ENCODE measurements around the gene MRPL4.
"Not testable (repeated sequence)": the region's sequence is repeated elsewhere in the genome, so short reads cannot be mapped to it uniquely, and the experiment has no call there.

The MRPL4 gene

DNA sequence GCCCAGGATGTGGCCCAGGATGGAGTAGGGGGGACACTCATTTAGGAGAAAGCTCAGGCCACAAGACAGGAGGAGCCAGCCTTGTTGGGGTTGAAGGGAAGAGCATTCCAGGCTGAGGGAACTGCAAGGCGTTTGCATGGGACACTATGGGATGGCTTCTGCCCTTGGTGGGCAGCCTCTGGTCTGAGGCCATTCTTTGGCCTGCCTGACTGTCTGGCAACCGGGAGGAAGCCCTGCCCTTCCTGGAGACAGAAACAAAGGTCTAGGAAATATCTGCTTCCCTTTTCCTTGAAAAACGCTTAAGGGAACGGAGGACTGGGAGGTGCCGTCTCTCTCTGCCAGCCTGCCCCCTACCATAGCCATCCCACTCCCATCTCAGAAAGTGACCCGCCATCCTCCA is 16.1 kb downstream of the MRPL4 start:
- no peak for DNase-seq

DNA sequence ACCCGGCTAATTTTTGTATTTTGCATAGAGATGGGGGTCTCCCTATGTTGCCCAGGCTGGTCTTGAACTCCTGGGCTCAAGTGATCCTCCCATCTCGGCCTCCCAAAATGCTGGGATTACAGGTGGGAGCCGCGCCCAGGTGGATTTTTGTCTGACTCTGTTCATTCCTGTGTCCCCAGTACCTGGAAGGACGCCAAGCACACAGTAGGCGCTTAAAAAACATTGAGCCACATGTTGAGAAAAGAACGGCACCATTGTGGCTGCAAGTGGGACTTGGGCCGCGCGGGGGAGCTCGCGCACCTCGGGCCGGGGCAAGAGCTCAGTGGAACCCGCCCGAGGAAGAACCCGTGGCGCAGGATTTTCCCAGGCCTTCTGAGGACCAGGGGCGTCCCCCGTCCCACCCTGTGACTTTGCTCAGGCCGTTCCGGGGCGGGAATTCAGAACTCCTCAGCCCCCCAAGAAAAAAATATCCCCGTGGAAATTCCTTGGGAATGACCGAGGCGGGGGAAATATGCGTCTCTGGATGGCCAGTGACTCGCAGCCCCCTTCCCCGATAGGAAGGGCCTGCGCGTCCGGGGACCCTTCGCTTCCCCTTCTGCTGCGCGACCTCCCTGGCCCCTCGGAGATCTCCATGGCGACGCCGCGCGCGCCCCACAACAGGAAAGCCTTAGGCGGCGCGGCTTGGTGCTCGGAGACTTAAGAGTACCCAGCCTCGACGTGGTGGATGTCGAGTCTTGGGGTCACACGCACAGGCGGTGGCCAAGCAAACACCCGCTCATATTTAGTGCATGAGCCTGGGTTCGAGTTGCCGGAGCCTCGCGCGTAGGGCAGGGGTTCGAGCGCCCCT is 17.5 kb downstream of the MRPL4 start:
- DNase-seq, result peak; percentile 87

DNA sequence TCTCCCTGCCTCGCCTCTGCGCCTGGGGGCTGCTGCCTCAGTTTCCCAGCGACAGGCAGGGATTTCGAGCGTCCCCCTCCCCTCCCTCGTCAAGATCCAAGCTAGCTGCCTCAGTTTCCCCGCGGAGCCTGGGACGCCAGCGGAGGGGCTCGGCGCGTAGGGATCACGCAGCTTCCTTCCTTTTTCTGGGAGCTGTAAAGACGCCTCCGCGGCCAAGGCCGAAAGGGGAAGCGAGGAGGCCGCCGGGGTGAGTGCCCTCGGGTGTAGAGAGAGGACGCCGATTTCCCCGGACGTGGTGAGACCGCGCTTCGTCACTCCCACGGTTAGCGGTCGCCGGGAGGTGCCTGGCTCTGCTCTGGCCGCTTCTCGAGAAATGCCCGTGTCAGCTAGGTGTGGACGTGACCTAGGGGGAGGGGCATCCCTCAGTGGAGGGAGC is 18.2 kb downstream of the MRPL4 start:
- DNase-seq, result peak; percentile 53

DNA sequence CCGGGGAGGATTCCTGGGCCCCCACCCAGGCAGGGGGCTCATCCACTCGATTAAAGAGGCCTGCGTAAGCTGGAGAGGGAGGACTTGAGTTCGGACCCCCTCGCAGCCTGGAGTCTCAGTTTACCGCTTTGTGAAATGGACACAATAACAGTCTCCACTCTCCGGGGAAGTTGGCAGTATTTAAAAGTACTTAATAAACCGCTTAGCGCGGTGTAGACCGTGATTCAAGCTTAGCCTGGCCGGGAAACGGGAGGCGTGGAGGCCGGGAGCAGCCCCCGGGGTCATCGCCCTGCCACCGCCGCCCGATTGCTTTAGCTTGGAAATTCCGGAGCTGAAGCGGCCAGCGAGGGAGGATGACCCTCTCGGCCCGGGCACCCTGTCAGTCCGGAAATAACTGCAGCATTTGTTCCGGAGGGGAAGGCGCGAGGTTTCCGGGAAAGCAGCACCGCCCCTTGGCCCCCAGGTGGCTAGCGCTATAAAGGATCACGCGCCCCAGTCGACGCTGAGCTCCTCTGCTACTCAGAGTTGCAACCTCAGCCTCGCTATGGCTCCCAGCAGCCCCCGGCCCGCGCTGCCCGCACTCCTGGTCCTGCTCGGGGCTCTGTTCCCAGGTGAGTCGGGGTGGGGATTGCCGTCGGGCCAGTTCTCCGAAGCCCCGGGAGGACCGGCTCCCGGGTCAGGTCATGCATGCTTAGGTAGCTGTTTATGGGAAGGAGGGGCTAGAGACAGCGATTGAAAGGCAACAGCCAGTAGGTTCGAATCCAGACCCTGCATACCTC is 18.8 kb downstream of the MRPL4 start, which contains the start of gene ICAM1:
Gene ICAM1, plus strand, starts transcription at position 505 of the 779 bp plus-strand sequence. Its CDS starts 40 bp downstream, at position 545.
- peak; percentile 60 for DNase-seq

DNA sequence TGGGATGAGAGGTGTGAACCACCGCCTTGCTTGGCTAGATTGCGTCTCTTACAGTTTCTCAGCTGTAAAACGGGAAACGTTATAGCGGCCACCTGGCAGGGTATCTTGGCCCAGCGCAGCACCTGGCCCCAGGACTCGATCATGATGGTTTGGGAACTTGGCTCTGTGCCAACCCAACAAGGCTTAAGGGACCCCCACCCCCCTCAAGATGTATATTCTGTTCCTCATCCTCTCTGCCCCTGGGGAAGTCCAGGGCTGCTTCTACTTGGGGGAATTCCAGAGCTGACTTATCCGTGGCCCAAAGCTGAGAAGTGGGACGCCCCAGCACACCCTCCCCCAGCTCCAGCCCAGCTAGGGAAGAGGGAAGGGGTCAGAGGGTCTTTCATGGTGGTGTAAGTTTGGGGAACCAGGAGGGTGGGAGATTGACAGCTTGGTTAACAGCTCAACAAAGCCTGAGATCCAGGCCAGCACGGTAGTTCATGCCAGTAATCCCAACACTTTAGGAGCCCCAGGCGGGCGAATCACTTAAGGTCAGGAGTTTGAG is 19.6 kb downstream of the MRPL4 start:
- DNase-seq, result no peak

DNA sequence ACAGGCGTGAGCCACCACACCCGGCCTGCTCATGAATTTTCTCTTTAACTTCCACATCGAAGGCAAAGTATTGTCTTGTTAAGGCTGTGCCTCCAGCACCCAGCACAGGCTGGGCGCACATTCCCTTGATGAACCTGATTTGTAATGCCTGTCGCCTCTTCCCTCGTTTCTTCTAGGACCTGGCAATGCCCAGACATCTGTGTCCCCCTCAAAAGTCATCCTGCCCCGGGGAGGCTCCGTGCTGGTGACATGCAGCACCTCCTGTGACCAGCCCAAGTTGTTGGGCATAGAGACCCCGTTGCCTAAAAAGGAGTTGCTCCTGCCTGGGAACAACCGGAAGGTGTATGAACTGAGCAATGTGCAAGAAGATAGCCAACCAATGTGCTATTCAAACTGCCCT is 22.6 kb downstream of the MRPL4 start:
- no peak for DNase-seq

DNA sequence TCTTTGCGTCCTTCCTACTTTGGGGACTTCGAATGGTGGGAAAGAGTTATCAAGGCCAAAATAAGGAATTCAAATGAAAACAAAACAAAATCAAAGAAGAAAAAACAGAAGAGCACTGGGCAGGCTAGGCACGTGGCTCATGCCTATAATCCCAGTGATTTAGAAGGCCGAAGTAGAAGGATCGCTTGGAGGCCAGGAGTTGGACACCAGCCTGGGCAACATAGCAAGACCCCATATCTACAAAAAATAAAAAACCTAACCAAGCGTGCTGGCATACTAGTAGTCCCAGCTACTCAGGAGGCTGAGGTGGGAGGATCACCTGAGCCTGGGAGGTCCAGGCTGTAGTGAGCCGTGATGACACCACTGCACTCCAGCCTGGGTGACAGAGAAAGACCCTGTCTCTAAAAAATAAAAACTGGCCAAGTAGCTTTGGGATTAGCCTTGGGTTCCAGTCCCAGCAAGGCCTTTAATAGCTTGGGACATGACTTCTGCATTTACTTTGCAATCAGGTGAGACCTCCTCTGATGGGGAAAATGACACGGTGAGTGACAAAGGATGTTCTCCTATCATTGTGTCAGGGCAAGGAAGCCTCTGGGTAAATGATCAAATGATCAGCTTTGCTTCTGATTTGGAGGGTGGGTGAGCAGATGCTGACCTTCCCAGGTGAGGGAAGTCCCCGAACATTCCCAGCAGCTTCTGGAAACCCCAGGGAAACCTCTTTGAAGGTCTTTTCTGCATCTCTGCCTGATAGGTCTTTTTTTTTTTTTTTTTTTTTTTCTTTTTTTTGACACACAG is 26.0 kb downstream of the MRPL4 start:
- DNase-seq, result no peak

DNA sequence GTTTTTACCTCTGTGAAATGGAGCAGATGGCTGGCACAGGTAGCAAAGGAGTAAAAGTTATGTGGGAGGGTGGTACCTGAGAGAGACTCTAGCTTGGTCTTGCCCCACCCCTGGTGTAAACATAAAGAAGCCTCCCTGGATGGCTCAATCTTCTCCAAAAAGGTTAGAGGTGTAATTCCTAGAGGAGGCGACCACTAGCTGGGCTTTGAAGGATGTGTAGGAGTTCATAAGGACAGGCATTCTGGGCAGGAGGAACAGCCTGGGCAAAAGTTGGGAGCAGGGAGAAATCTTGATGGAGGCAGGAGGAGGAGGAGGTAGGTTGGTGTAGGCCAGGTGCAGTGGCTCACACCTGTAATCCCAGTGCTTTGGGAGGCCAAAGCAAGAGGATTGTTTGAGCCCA is 26.9 kb downstream of the MRPL4 start:
- DNase-seq, result no peak

DNA sequence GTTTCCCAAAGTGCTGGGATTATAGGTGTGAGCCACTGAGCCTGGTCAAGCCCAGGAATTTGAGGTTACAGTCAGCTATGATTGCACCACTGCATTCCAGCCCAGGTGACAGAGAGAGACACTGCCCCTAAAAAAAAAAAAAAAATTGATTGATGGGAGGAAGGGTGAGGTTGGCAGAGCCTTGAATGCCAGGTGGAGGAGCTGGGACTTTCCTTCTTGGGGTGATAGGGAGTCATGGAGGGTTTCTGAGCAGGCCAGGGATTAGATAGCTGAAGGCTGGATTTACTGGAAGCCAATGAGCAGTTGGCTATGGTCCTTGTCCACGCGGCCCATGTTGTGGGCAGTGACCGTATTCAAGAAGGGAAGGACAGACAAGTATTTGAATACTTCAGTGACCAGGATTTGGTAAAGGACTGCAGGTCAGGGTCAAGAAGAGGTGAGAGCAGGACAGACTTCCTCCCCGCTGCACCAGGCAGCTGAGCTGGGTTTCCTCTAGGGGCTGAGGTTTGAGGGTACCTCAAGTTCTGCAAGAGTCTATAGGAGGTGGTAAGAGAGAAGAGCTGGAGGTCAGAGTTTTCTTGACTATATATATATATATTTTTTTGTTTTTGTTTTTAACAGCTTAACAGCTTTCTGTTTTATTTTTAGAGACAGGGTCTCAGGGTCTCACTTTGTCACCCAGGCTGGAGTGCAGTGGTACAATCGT is 27.9 kb downstream of the MRPL4 start:
- no peak for DNase-seq

DNA sequence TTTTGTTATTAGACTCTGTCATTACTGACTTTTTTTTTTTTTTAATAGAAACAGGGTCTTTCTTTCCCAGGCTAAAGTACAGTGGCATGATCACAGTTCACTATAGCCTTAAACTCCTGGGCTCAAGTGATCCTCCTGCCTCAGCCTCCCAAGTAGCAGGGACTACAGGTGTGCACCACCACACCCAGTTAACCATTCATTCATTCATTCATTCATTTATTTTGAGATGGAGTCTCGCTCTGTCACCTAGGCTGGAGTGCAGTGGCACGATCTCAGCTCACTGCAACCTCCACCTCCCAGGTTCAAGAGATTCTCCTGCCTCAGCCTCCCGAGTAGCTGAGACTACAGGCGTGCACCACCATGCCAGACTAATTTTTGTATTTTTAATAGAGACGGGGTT is 30.0 kb downstream of the MRPL4 start:
- DNase-seq, result not testable (repeated sequence)

DNA sequence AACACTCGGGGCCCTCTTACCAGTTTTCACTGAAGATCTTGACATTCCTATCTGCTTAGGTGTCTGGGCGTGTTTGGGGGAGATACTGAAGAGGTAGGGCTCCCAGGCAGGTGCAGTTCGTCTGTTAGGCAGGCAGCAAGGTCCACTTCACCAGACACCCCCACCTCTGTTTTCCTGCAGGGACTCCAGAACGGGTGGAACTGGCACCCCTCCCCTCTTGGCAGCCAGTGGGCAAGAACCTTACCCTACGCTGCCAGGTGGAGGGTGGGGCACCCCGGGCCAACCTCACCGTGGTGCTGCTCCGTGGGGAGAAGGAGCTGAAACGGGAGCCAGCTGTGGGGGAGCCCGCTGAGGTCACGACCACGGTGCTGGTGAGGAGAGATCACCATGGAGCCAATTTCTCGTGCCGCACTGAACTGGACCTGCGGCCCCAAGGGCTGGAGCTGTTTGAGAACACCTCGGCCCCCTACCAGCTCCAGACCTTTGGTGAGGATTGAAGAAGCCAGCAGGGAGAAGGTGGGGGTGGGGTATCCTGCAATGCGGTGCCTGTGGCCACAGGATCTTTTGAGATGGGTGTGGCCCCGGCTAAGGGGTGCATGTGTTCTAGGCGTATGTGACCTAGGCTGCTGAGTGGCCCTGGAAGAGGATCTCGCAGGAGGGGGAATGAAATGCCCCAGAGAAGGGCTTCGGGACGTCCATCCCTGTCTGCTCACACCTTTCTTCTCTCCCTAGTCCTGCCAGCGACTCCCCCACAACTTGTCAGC is 31.5 kb downstream of the MRPL4 start:
- DNase-seq, result no peak

DNA sequence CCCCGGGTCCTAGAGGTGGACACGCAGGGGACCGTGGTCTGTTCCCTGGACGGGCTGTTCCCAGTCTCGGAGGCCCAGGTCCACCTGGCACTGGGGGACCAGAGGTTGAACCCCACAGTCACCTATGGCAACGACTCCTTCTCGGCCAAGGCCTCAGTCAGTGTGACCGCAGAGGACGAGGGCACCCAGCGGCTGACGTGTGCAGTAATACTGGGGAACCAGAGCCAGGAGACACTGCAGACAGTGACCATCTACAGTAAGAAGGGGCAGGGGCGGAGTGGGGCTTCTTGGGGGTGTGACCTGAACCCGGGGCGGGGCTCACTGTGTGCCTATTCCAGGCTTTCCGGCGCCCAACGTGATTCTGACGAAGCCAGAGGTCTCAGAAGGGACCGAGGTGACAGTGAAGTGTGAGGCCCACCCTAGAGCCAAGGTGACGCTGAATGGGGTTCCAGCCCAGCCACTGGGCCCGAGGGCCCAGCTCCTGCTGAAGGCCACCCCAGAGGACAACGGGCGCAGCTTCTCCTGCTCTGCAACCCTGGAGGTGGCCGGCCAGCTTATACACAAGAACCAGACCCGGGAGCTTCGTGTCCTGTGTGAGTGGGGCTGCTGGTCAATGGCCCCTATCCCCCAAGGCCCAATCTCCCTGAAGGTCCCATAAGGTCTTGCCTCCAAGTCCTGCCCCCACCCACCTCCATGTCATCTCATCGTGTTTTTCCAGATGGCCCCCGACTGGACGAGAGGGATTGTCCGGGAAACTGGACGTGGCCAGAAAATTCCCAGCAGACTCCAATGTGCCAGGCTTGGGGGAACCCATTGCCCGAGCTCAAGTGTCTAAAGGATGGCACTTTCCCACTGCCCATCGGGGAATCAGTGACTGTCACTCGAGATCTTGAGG is 32.3 kb downstream of the MRPL4 start:
- no peak for DNase-seq

DNA sequence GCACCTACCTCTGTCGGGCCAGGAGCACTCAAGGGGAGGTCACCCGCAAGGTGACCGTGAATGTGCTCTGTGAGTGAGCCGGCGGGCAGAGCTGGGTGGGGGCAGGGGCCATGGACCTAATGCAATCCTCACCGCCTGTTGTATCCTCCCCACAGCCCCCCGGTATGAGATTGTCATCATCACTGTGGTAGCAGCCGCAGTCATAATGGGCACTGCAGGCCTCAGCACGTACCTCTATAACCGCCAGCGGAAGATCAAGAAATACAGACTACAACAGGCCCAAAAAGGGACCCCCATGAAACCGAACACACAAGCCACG is 32.9 kb downstream of the MRPL4 start:
- DNase-seq, result no peak

DNA sequence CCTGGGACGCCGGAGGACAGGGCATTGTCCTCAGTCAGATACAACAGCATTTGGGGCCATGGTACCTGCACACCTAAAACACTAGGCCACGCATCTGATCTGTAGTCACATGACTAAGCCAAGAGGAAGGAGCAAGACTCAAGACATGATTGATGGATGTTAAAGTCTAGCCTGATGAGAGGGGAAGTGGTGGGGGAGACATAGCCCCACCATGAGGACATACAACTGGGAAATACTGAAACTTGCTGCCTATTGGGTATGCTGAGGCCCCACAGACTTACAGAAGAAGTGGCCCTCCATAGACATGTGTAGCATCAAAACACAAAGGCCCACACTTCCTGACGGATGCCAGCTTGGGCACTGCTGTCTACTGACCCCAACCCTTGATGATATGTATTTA is 33.4 kb downstream of the MRPL4 start:
- no peak for DNase-seq

DNA sequence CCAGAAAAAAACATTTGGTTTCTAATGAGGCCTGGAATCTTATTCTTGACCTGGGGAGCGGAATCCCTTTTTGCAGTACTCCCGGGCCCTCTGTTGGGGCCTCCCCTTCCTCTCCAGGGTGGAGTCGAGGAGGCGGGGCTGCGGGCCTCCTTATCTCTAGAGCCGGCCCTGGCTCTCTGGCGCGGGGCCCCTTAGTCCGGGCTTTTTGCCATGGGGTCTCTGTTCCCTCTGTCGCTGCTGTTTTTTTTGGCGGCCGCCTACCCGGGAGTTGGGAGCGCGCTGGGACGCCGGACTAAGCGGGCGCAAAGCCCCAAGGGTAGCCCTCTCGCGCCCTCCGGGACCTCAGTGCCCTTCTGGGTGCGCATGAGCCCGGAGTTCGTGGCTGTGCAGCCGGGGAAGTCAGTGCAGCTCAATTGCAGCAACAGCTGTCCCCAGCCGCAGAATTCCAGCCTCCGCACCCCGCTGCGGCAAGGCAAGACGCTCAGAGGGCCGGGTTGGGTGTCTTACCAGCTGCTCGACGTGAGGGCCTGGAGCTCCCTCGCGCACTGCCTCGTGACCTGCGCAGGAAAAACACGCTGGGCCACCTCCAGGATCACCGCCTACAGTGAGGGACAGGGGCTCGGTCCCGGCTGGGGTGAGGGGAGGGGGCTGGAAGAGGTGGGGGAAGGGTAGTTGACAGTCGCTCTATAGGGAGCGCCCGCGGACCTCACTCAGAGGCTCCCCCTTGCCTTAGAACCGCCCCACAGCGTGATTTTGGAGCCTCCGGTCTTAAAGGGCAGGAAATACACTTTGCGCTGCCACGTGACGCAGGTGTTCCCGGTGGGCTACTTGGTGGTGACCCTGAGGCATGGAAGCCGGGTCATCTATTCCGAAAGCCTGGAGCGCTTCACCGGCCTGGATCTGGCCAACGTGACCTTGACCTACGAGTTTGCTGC is 35.1 kb downstream of the MRPL4 start, which contains the start of gene ICAM4:
Gene ICAM4, plus strand, starts transcription at position 153 of the 935 bp plus-strand sequence. Its CDS starts 58 bp downstream, at position 211.
- DNase-seq, result no peak

DNA sequence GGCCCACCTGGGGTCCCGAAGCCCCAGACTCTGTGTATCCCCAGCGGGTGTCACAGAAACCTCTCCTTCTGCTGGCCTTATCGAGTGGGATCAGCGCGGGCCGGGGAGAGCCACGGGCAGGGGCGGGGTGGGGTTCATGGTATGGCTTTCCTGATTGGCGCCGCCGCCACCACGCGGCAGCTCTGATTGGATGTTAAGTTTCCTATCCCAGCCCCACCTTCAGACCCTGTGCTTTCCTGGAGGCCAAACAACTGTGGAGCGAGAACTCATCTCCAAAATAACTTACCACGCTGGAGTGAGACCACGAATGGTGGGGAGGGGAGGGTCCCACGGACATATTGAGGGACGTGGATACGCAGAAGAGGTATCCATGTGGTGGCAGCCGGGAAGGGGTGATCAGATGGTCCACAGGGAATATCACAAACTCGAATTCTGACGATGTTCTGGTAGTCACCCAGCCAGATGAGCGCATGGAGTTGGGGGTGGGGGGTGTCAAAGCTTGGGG is 36.7 kb downstream of the MRPL4 start:
- no peak for DNase-seq

DNA sequence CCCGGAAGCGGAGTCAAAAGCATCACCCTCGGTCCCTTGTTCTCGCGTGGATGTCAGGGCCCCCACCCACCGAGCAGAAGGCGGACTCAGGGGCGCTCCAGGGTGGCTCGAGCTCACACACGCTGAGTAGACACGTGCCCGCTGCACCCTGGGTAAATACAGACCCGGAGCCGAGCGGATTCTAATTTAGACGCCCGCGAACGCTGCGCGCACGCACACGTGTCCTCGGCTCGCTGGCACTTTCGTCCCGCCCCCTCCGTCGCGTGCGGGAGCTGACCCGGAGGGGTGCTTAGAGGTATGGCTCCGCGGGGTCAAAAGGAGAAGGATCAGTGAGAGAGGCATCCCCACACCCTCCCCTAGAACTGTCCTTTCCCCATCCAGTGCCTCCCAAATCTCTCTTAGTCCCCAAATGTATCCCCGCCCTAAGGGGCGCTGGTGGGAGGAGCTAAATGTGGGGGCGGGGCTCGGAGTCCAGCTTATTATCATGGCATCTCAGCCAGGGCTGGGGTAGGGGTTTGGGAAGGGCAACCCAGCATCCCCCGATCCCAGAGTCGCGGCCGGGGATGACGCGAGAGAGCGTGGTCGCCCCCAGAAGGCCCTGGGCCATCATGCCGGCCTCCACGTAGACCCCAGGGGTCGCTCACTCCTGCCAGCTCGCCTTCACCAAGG is 37.3 kb downstream of the MRPL4 start:
- DNase-seq, result peak; percentile 64

DNA sequence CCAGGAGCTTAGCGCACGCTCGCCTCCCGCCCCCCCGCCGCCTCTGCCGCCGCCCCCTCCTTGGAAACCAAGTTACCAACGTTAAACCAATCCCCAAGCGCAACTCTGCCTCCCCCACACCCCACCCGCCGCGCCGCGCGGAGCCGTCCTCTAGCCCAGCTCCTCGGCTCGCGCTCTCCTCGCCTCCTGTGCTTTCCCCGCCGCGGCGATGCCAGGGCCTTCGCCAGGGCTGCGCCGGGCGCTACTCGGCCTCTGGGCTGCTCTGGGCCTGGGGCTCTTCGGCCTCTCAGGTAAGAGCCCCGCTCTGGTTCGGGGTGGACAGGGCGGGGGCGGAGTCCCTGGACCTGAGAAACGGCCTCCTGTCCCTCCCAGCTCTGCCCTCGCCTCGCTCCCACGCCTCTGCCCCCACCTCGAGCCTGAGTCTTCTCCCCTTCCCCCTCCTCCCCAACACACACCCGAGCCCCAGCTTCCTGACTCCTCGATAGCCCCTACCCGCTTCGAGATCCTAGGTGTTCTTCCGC is 37.9 kb downstream of the MRPL4 start, which contains the start of gene ICAM5:
Gene ICAM5, plus strand, starts transcription at position 117 of the 521 bp plus-strand sequence. Its CDS starts 92 bp downstream, at position 209.
- DNase-seq, result peak; percentile 38
